Lower leg skin (tissue), 4 donors: ENCODE data around the gene UBAC2. TPM values are rescaled to one million over a fixed set of nuclear protein-coding genes. Genes with fewer than 3 reads are reported as not detected.

Source experiments
- DNase-seq, 2 donors: peaks; one replicate each; pipeline ENCODE4 v3.0.0-alpha.2; 2019; ENCODE audit warnings: low spot score in 2 of 2
- H3K4me3 ChIP-seq: fragments of 200-600 bp; sonication (generic); 2 replicates; pipeline ENCODE4 v1.5.1; 2017; ENCODE audit warnings: mild to moderate bottlenecking, low read depth; ENCODE audit not compliant: poor library complexity, severe bottlenecking
- CTCF ChIP-seq, 3 donors: fragments of 450-650 bp; IDR thresholded peaks; one replicate each; pipeline ENCODE4 v1.5.1; 2016; ENCODE audit warnings: antibody characterized with exemption in 3 of 3, mild to moderate bottlenecking in 3 of 3, moderate library complexity in 2 of 3
- POLR2A ChIP-seq, 2 donors: fragments of 450-650 bp; IDR thresholded peaks; one replicate each; pipeline ENCODE4 v1.6.1; 2016 to 2017; ENCODE audit warnings: antibody characterized with exemption in 2 of 2, mild to moderate bottlenecking in 1 of 2, moderate library complexity in 1 of 2
- WGBS, 2 donors: methylation state at CpG; one replicate each; pipeline ENCODE4 v1.1.5; 2018; 5-methylcytosine and 5-hydroxymethylcytosine counted together
- intact Hi-C: fragments of 100-400 bp; cut with DNase I; formaldehyde crosslinking; loops from one replicate; pipeline ENCODE4 v1.15.0; 2023; ENCODE audit warnings: low total_unique reads
- total RNA-seq, 4 donors: library from RNA; depleted of rRNA; stranded (reverse); fragments of >200 nt; gene quantifications; one replicate each; pipeline ENCODE4 v1.1.0, GENCODE V29; 2016

Gene UBAC2
- total RNA-seq, 4 donors from 2014 or later = 94.8 to 125 (median 106) TPM

DNA sequence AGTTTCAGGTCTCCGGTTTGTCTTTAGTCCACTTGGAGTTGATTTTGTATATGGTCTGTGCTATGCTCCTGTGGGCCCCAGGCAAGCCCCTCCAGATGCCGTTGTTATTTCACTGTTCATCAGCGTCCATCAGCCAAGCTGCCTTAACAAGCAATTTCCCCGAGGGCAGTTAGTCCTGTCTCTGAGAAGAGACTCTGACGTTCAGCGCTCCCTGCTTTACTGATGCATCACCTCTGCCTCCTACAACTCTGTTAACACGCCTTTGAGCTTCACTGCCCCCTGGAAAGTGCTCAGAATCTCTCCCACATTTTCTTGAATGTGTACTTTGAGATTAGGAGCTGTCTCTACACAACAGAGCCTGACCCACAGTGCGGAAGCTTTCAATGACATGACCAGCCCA, 41.8 kb upstream of the UBAC2 start:
- no peak for TF ChIP-seq POLR2A (IDR thresholded peaks at IDR 0.05)
- TF ChIP-seq CTCF (IDR thresholded peaks at IDR 0.05) = no peak
- WGBS, 2 donors = 61 to 69% methylated on average over 8 of the region's 8 CpGs
- DNase-seq = no peak
- no peak overlapping the region for H3K4me3 ChIP-seq
- intact Hi-C loops = no loop called here

DNA sequence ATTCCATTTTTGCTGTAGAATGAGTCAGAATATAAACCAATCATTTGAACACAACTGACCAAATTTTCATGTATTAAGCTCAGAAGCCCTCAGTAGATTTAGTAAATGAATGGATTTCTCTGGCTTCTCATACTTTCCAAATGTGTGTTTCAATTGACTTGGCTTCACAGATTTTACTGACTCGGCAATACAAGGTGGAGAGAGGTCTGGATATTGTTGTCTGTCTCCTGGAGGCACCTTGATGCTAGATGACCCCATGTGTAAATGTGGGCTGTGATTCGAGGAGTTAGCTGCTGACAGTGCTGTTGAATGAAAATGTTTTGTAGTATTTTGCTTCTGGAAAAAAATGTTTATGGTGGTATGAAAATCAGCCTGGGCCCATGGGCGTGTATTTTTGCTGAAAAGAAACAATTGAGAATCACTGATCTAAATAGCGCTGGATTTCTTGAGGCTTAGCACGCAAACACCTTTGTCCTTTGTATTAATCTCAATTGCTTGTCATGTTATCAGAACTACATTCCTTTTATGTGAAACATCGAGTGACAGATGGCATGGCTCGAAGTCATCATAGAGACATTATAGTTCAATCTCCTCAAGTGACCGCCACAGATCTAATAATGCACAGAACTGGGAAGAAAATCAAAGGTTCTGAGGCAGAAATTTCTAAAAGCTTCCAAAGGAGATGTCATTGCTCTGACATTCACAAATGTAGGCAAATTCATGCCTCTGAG, 41.2 kb upstream of the UBAC2 start:
- no peak overlapping the region for H3K4me3 ChIP-seq
- no peak for TF ChIP-seq CTCF (IDR thresholded peaks at IDR 0.05)
- no peak for TF ChIP-seq POLR2A (IDR thresholded peaks at IDR 0.05)
- no peak for DNase-seq
- intact Hi-C loops = no loop called here
- WGBS, 2 donors = 75 to 79% methylated on average over 8 of the region's 8 CpGs

GRCh38 chr13:99160415-99160814, 40.2 kb upstream of the UBAC2 start:
- no peak overlapping the region for H3K4me3 ChIP-seq
- TF ChIP-seq POLR2A (IDR thresholded peaks at IDR 0.05) (no peak), CTCF (IDR thresholded peaks at IDR 0.05) (no peak)
- intact Hi-C loops = no loop called here
- WGBS, 2 donors = 92 to 93% methylated on average over 4 of the region's 4 CpGs
- no peak for DNase-seq

DNA sequence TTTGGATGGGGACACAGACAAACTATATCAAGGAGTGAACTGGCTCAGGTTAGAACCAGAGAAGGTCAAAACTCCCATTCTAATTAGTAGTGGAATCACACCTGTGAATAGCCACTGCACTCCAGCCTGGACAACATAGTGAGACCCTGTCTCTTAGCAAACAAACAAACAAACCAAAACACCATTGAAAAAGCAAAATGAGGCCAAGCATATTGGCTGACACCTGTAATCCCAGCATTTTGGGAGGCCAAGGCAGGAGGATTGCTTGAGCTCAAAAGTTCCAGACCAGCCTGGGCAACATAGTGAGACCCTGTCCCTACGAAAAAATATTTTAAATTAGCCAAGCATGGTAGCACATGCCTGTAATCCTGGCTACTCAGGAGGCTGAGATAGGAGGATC, 39.1 kb upstream of the UBAC2 start:
- intact Hi-C loops = no loop called here
- WGBS, 2 donors = 81 to 85% methylated on average over 1 of the region's 1 CpG
- H3K4me3 ChIP-seq = no peak overlapping the region
- DNase-seq = no peak
- TF ChIP-seq POLR2A (IDR thresholded peaks at IDR 0.05) (no peak), CTCF (IDR thresholded peaks at IDR 0.05) (no peak)

GRCh38 chr13:99162567-99163361, 37.9 kb upstream of the UBAC2 start:
- WGBS, 2 donors = 86% methylated on average over 13 of the region's 13 CpGs
- no peak overlapping the region for H3K4me3 ChIP-seq
- intact Hi-C loops = no loop called here
- DNase-seq = no peak
- no peak for TF ChIP-seq POLR2A (IDR thresholded peaks at IDR 0.05)
- no peak for TF ChIP-seq CTCF (IDR thresholded peaks at IDR 0.05)
